Liver (tissue), 9 donors: ENCODE results near the gene TRAFD1. TPM values are rescaled to one million over a fixed set of nuclear protein-coding genes. Genes with fewer than 3 reads are reported as not detected.

Experiments
- DNase-seq: peaks from one replicate; pipeline ENCODE4 v3.0.0-alpha.2; 2017; ENCODE audit warnings: low spot score
- H3K27ac ChIP-seq, 2 donors: one replicate each; pipeline ENCODE4 v1.7.0; 2013; ENCODE audit warnings: inconsistent platforms in 2 of 2, low read length in 2 of 2, control low read depth in 1 of 2, low read depth in 1 of 2, mild to moderate bottlenecking in 1 of 2
- H3K27me3 ChIP-seq, 4 donors: one replicate each; pipeline versions ENCODE4 v1.6.1 to v1.7.0; 2013; ENCODE audit warnings: low read length in 3 of 4, inconsistent platforms in 1 of 4, mild to moderate bottlenecking in 1 of 4, moderate library complexity in 1 of 4; ENCODE audit not compliant: control insufficient read depth in 4 of 4, insufficient read depth in 4 of 4
- H3K36me3 ChIP-seq, 4 donors: one replicate each; pipeline versions ENCODE4 v1.6.1 to v1.7.0; 2013; ENCODE audit warnings: low read length in 3 of 4, mild to moderate bottlenecking in 3 of 4, low read depth in 1 of 4, moderate library complexity in 1 of 4; ENCODE audit not compliant: control insufficient read depth in 4 of 4, insufficient read depth in 3 of 4
- H3K4me1 ChIP-seq, 4 donors: one replicate each; pipeline versions ENCODE4 v1.6.1 to v1.7.0; 2013; ENCODE audit warnings: low read length in 3 of 4, mild to moderate bottlenecking in 3 of 4, moderate library complexity in 1 of 4; ENCODE audit not compliant: control insufficient read depth in 4 of 4, insufficient read depth in 4 of 4
- H3K4me3 ChIP-seq, 3 donors: one replicate each; pipeline versions ENCODE4 v1.6.1 to v1.7.0; 2013; ENCODE audit warnings: low read length in 3 of 3, control low read depth in 1 of 3, low read depth in 1 of 3, mild to moderate bottlenecking in 1 of 3
- H3K9ac ChIP-seq, 2 donors: one replicate each; pipeline ENCODE4 v1.7.0; 2013; ENCODE audit warnings: low read length in 2 of 2, mild to moderate bottlenecking in 2 of 2, moderate library complexity in 2 of 2, control low read depth in 1 of 2, low read depth in 1 of 2
- H3K9me3 ChIP-seq, 4 donors: one replicate each; pipeline versions ENCODE4 v1.6.1 to v1.7.0; 2013; ENCODE audit warnings: low read length in 3 of 4; ENCODE audit not compliant: control insufficient read depth in 4 of 4
- EGR1 ChIP-seq, 2 donors: IDR thresholded peaks; 2 replicates each; pipeline ENCODE4 v1.6.1; 2016 to 2018; ENCODE audit warnings: antibody characterized with exemption in 2 of 2, low read depth in 2 of 2
- FOXA1 ChIP-seq: IDR thresholded peaks from 2 replicates; pipeline ENCODE4 v1.6.1; 2016; ENCODE audit warnings: antibody characterized with exemption
- FOXA2 ChIP-seq: IDR thresholded peaks from 2 replicates; pipeline ENCODE4 v1.6.1; 2016; ENCODE audit warnings: antibody characterized with exemption
- GABPA ChIP-seq, 2 donors: IDR thresholded peaks in 1 of 2; conservative IDR thresholded peaks in 1 of 2; 2 replicates each; pipeline ENCODE4 v1.6.1; 2016; ENCODE audit warnings: antibody characterized with exemption in 2 of 2, mild to moderate bottlenecking in 1 of 2, moderate library complexity in 1 of 2
- HNF4A ChIP-seq, 2 donors: conservative IDR thresholded peaks; 2 replicates each; pipeline ENCODE4 v1.6.1; 2016; ENCODE audit warnings: antibody characterized with exemption in 2 of 2, mild to moderate bottlenecking in 2 of 2
- HNF4G ChIP-seq: IDR thresholded peaks from 2 replicates; pipeline ENCODE4 v1.6.1; 2016; ENCODE audit warnings: antibody characterized with exemption
- JUND ChIP-seq, 2 donors: IDR thresholded peaks; 2 replicates each; pipeline ENCODE4 v1.6.1; 2016; ENCODE audit warnings: antibody characterized with exemption in 2 of 2
- NR2F2 ChIP-seq: IDR thresholded peaks from 2 replicates; pipeline ENCODE4 v1.6.1; 2016; ENCODE audit warnings: antibody characterized with exemption
- RAD21 ChIP-seq, 2 donors: IDR thresholded peaks; 2 replicates each; pipeline ENCODE4 v1.6.1; 2016; ENCODE audit warnings: antibody characterized with exemption in 2 of 2, mild to moderate bottlenecking in 2 of 2
- RXRA ChIP-seq, 2 donors: IDR thresholded peaks; 2 replicates each; pipeline ENCODE4 v1.6.1; 2017 to 2018; ENCODE audit warnings: antibody characterized with exemption in 2 of 2, mild to moderate bottlenecking in 1 of 2
- SP1 ChIP-seq: IDR thresholded peaks from 2 replicates; pipeline ENCODE4 v1.6.1; 2018; ENCODE audit warnings: antibody characterized with exemption, mild to moderate bottlenecking
- TAF1 ChIP-seq: conservative IDR thresholded peaks from 2 replicates; pipeline ENCODE4 v1.6.1; 2016; ENCODE audit warnings: antibody characterized with exemption, mild to moderate bottlenecking
- YY1 ChIP-seq: IDR thresholded peaks from 2 replicates; pipeline ENCODE4 v1.6.1; 2016; ENCODE audit warnings: antibody characterized with exemption, mild to moderate bottlenecking
- WGBS: extraction: QIAGEN DNeasy Blood & Tissue Kit; methylation state at CpG from one replicate; pipeline ENCODE4 v1.1.7; 2013; 5-methylcytosine and 5-hydroxymethylcytosine counted together
- polyA plus RNA-seq, 2 donors: library from polyadenylated mRNA; stranded (reverse) in 1 of 2; unstranded in 1 of 2; fragments of 200-250 nt in 1 of 2; fragments of >200 nt in 1 of 2; fragmentation: Nextera tagmentation in 1 of 2; extraction: Ambion mirVana in 1 of 2; gene quantifications; one replicate each; pipeline versions ENCODE4 v1.2.1 to v1.2.3, GENCODE V29; 2013 to 2015
- total RNA-seq, 2 donors: library from RNA; depleted of rRNA; stranded (reverse); fragments of >200 nt; gene quantifications; one replicate each; pipeline ENCODE4 v1.2.3, GENCODE V29; 2014
- TF ChIP-seq, protein P1 (sequence below): IDR thresholded peaks from 2 replicates; pipeline ENCODE4 v1.6.1; 2016; ENCODE audit warnings: antibody characterized with exemption
- TF ChIP-seq, protein P2 (sequence below): IDR thresholded peaks from 2 replicates; pipeline ENCODE4 v1.6.1; 2016; ENCODE audit warnings: antibody characterized with exemption
- TF ChIP-seq, protein P3 (sequence below): IDR thresholded peaks from 2 replicates; pipeline ENCODE4 v1.6.1; 2016; ENCODE audit warnings: antibody characterized with exemption
- TF ChIP-seq, protein P4 (sequence below): fragments of 150-350 bp; IDR thresholded peaks from 2 replicates; pipeline ENCODE4 v1.5.1; 2017; ENCODE audit warnings: improper control_type of control experiment, low read depth, low read length; ENCODE audit not compliant: missing input control
- TF ChIP-seq, protein P5 (sequence below): IDR thresholded peaks from 2 replicates; pipeline ENCODE4 v1.6.1; 2016; ENCODE audit warnings: antibody characterized with exemption, mild to moderate bottlenecking
- donor health status: healthy.
- donor health status: healthy.
- donor health status: healthy.
- donor health status: healthy.
- donor health status: healthy.

Gene TRAFD1
- total and polyA plus RNA-seq, 4 donors = 7.0 to 19.3 (median 13.2) TPM

DNA sequence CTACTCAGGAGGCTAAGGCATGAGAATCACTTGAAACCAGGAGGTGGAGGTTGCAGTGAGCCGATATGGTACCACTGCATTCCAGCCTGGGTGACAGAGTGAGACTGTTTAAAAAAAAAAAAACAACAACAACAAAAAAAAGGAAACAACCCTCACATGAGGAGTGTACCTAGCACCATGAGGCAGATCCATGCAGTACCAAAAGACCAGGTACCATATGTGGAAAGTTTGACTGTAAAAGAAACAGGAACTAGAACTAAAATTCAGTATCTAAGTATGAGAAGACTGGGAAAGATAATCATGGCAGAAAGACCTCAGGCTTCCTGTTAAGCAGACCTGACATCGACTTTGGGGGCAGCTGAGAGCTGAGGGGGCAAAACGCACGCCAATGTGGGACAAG is 55.1 kb downstream of the TRAFD1 start:
- no peak for TF ChIP-seq JUND (IDR thresholded peaks at IDR 0.05)
- TF ChIP-seq, protein P1, sequence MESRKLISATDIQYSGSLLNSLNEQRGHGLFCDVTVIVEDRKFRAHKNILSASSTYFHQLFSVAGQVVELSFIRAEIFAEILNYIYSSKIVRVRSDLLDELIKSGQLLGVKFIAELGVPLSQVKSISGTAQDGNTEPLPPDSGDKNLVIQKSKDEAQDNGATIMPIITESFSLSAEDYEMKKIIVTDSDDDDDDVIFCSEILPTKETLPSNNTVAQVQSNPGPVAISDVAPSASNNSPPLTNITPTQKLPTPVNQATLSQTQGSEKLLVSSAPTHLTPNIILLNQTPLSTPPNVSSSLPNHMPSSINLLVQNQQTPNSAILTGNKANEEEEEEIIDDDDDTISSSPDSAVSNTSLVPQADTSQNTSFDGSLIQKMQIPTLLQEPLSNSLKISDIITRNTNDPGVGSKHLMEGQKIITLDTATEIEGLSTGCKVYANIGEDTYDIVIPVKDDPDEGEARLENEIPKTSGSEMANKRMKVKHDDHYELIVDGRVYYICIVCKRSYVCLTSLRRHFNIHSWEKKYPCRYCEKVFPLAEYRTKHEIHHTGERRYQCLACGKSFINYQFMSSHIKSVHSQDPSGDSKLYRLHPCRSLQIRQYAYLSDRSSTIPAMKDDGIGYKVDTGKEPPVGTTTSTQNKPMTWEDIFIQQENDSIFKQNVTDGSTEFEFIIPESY = no peak
- no peak for TF ChIP-seq RAD21 (IDR thresholded peaks at IDR 0.05)
- TF ChIP-seq RXRA (IDR thresholded peaks at IDR 0.05) = no peak
- TF ChIP-seq FOXA2 = no peak
- TF ChIP-seq, protein P2, sequence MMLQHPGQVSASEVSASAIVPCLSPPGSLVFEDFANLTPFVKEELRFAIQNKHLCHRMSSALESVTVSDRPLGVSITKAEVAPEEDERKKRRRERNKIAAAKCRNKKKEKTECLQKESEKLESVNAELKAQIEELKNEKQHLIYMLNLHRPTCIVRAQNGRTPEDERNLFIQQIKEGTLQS = no peak
- TF ChIP-seq, protein P3, sequence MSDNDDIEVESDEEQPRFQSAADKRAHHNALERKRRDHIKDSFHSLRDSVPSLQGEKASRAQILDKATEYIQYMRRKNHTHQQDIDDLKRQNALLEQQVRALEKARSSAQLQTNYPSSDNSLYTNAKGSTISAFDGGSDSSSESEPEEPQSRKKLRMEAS = no peak
- TF ChIP-seq, protein P4, sequence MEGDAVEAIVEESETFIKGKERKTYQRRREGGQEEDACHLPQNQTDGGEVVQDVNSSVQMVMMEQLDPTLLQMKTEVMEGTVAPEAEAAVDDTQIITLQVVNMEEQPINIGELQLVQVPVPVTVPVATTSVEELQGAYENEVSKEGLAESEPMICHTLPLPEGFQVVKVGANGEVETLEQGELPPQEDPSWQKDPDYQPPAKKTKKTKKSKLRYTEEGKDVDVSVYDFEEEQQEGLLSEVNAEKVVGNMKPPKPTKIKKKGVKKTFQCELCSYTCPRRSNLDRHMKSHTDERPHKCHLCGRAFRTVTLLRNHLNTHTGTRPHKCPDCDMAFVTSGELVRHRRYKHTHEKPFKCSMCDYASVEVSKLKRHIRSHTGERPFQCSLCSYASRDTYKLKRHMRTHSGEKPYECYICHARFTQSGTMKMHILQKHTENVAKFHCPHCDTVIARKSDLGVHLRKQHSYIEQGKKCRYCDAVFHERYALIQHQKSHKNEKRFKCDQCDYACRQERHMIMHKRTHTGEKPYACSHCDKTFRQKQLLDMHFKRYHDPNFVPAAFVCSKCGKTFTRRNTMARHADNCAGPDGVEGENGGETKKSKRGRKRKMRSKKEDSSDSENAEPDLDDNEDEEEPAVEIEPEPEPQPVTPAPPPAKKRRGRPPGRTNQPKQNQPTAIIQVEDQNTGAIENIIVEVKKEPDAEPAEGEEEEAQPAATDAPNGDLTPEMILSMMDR = no peak
- TF ChIP-seq, protein P5, sequence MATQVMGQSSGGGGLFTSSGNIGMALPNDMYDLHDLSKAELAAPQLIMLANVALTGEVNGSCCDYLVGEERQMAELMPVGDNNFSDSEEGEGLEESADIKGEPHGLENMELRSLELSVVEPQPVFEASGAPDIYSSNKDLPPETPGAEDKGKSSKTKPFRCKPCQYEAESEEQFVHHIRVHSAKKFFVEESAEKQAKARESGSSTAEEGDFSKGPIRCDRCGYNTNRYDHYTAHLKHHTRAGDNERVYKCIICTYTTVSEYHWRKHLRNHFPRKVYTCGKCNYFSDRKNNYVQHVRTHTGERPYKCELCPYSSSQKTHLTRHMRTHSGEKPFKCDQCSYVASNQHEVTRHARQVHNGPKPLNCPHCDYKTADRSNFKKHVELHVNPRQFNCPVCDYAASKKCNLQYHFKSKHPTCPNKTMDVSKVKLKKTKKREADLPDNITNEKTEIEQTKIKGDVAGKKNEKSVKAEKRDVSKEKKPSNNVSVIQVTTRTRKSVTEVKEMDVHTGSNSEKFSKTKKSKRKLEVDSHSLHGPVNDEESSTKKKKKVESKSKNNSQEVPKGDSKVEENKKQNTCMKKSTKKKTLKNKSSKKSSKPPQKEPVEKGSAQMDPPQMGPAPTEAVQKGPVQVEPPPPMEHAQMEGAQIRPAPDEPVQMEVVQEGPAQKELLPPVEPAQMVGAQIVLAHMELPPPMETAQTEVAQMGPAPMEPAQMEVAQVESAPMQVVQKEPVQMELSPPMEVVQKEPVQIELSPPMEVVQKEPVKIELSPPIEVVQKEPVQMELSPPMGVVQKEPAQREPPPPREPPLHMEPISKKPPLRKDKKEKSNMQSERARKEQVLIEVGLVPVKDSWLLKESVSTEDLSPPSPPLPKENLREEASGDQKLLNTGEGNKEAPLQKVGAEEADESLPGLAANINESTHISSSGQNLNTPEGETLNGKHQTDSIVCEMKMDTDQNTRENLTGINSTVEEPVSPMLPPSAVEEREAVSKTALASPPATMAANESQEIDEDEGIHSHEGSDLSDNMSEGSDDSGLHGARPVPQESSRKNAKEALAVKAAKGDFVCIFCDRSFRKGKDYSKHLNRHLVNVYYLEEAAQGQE = no peak
- TF ChIP-seq HNF4A (conservative IDR thresholded peaks at IDR 0.05) = no peak
- TF ChIP-seq HNF4G = no peak
- TF ChIP-seq FOXA1 = no peak
- no peak for TF ChIP-seq NR2F2
- TF ChIP-seq TAF1 = no peak
- no peak for TF ChIP-seq GABPA (IDR thresholded peaks at IDR 0.05 in 1 of 2, conservative IDR thresholded peaks at IDR 0.05 in 1 of 2)
- H3K36me3 ChIP-seq = peaks cover 14 to 48% (median 35%) of the 10 kb centered on the region in 4 donors
- H3K9me3 ChIP-seq = no peaks in the 10 kb centered on the region
- H3K9ac ChIP-seq = no peak overlapping the region
- H3K27ac ChIP-seq = no peak overlapping the region
- DNase-seq = no peak
- H3K4me3 ChIP-seq = no peak overlapping the region
- peaks cover 0 to 1% (median under 1%) of the 10 kb centered on the region in 4 donors for H3K4me1 ChIP-seq
- 93% methylated on average over 4 of the region's 4 CpGs for WGBS
- no peaks in the 10 kb centered on the region for H3K27me3 ChIP-seq

DNA sequence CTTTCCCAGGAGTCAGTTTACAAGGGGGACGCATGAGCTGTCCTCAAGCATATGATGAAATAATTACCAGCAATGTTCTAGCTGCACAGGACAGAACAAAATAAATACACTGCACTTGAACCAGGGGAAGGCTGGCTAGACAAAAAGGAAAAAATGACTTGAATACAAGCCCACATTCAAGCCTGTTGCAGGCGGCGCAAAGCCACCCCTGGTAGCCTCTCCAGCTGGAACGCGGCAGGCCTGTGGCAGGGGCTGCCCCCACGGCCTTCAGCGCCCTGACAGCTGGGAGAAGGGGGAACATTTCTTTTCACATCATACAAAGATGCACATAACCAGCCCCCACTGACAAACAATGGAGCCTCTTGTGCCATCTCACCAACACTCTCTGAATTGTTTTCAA is 57.1 kb downstream of the TRAFD1 start:
- Histone ChIP-seq H3K9me3 (no peaks in the 10 kb centered on the region), H3K4me3 (no peak overlapping the region), H3K27ac (no peak overlapping the region), H3K27me3 (no peaks in the 10 kb centered on the region), H3K4me1 (peaks cover 0 to 5% (median 3%) of the 10 kb centered on the region in 4 donors), H3K9ac (no peak overlapping the region), H3K36me3 (peaks cover 14 to 34% (median 25%) of the 10 kb centered on the region in 4 donors)
- WGBS = 93% methylated on average over 7 of the region's 7 CpGs
- DNase-seq = no peak
- no peak for TF ChIP-seq HNF4G
- TF ChIP-seq, protein P2 = no peak
- no peak for TF ChIP-seq FOXA1
- TF ChIP-seq NR2F2 = no peak
- TF ChIP-seq EGR1 (IDR thresholded peaks at IDR 0.05; ENCODE audit: low read depth in 2 of 2) = no peak
- no peak for TF ChIP-seq RAD21 (IDR thresholded peaks at IDR 0.05)
- TF ChIP-seq GABPA (IDR thresholded peaks at IDR 0.05 in 1 of 2, conservative IDR thresholded peaks at IDR 0.05 in 1 of 2) = no peak
- TF ChIP-seq, protein P3 = no peak
- no peak for TF ChIP-seq RXRA (IDR thresholded peaks at IDR 0.05)
- no peak for TF ChIP-seq HNF4A (conservative IDR thresholded peaks at IDR 0.05)
- no peak for TF ChIP-seq YY1
- TF ChIP-seq, protein P1 = no peak
- TF ChIP-seq SP1 = no peak
